ENCODE results near the gene ZNF500. TPM values are rescaled to one million over a fixed set of nuclear protein-coding genes. Genes with fewer than 3 reads are reported as not detected.

ZNF500 gene
- total RNA-seq, 3 donors from 2014 or later (not counting 1 experiment from before 2014, with no cell fraction given): 11.4 to 20.3 (median 13.0) TPM

GRCh38 chr16:4709481-4709880 lies 57.5 kb downstream of the ZNF500 start:
- peaks cover 22% of the 10 kb centered on the region for H3K36me3 ChIP-seq (ENCODE audit: control insufficient read depth, insufficient read depth, low read length)
- H3K4me3 ChIP-seq (ENCODE audit: low read length): no peak overlapping the region
- peaks cover 7% of the 10 kb centered on the region for H3K36me3 Mint-ChIP-seq
- no peaks in the 10 kb centered on the region for H3K4me1 ChIP-seq (ENCODE audit: control insufficient read depth, insufficient read depth, low read length)
- no peak overlapping the region for H3K27ac ChIP-seq (ENCODE audit: low read length)
- no peaks in the 10 kb centered on the region for H3K27me3 ChIP-seq (ENCODE audit: control insufficient read depth, insufficient read depth, low read length)
- intact Hi-C loops (cut with micrococcal nuclease): no loop called here
- TF ChIP-seq CTCF (IDR thresholded peaks at IDR 0.05): no peak
- no peak overlapping the region for H3K4me3 Mint-ChIP-seq
- H3K9me3 ChIP-seq (ENCODE audit: control insufficient read depth, insufficient read depth, low read length): no peaks in the 10 kb centered on the region
- H3K27me3 Mint-ChIP-seq (ENCODE audit: low read depth in 2 of 2): no peaks in the 10 kb centered on the region
- H3K4me1 Mint-ChIP-seq: no peaks in the 10 kb centered on the region
- H3K9me3 Mint-ChIP-seq: no peaks in the 10 kb centered on the region
- 95% methylated on average over 3 of the region's 4 CpGs for WGBS (ENCODE audit: insufficient coverage)
- DNase-seq (no peak), ATAC-seq (no peak)
- no peak overlapping the region for H3K27ac Mint-ChIP-seq

- peaks cover 13% of the 10 kb centered on the region for H3K36me3 ChIP-seq (ENCODE audit: control insufficient read depth, insufficient read depth, low read length)
- no peaks in the 10 kb centered on the region for H3K9me3 ChIP-seq (ENCODE audit: control insufficient read depth, insufficient read depth, low read length)
- Mint-ChIP-seq H3K27ac (no peak overlapping the region), H3K9me3 (no peaks in the 10 kb centered on the region), H3K4me1 (peaks cover 0 to 4% of the 10 kb centered on the region in 2 donors), H3K27me3 (ENCODE audit: low read depth in 2 of 2) (no peaks in the 10 kb centered on the region), H3K36me3 (peaks cover 7% of the 10 kb centered on the region), H3K4me3 (no peak overlapping the region)
- 90% methylated on average over 7 of the region's 7 CpGs for WGBS (ENCODE audit: insufficient coverage)
- ATAC-seq (no peak), DNase-seq (no peak)
- intact Hi-C loops (cut with micrococcal nuclease): no loop called here
- H3K27ac ChIP-seq (ENCODE audit: low read length): no peak overlapping the region
- H3K4me1 ChIP-seq (ENCODE audit: control insufficient read depth, insufficient read depth, low read length): peaks cover 4% of the 10 kb centered on the region
- H3K4me3 ChIP-seq (ENCODE audit: low read length): no peak overlapping the region
- TF ChIP-seq CTCF (IDR thresholded peaks at IDR 0.05): no peak
- H3K27me3 ChIP-seq (ENCODE audit: control insufficient read depth, insufficient read depth, low read length): no peaks in the 10 kb centered on the region
Measured at GRCh38 chr16:4706871-4707270, 60.1 kb downstream of the ZNF500 start.

- Mint-ChIP-seq H3K4me3 (no peak overlapping the region), H3K36me3 (peaks cover 7% of the 10 kb centered on the region), H3K4me1 (peaks cover 0 to 4% of the 10 kb centered on the region in 2 donors), H3K27ac (no peak overlapping the region), H3K27me3 (ENCODE audit: low read depth in 2 of 2) (no peaks in the 10 kb centered on the region), H3K9me3 (no peaks in the 10 kb centered on the region)
- ATAC-seq (no peak), DNase-seq (no peak)
- Histone ChIP-seq H3K27me3 (ENCODE audit: control insufficient read depth, insufficient read depth, low read length) (no peaks in the 10 kb centered on the region), H3K4me1 (ENCODE audit: control insufficient read depth, insufficient read depth, low read length) (peaks cover 14% of the 10 kb centered on the region), H3K4me3 (ENCODE audit: low read length) (no peak overlapping the region), H3K9me3 (ENCODE audit: control insufficient read depth, insufficient read depth, low read length) (no peaks in the 10 kb centered on the region), H3K36me3 (ENCODE audit: control insufficient read depth, insufficient read depth, low read length) (peaks cover 25% of the 10 kb centered on the region), H3K27ac (ENCODE audit: low read length) (no peak overlapping the region)
- no peak for TF ChIP-seq CTCF (IDR thresholded peaks at IDR 0.05)
- 98% methylated on average over 14 of the region's 14 CpGs for WGBS (ENCODE audit: insufficient coverage)
- intact Hi-C loops (cut with micrococcal nuclease): no loop called here
Measured at GRCh38 chr16:4704913-4705312, 62.0 kb downstream of the ZNF500 start.

GRCh38 chr16:4704491-4704890 lies 62.5 kb downstream of the ZNF500 start:
- H3K36me3 Mint-ChIP-seq: peaks cover 7% of the 10 kb centered on the region
- H3K27ac ChIP-seq (ENCODE audit: low read length): no peak overlapping the region
- WGBS (ENCODE audit: insufficient coverage): 91% methylated on average over 8 of the region's 8 CpGs

More at GRCh38 chr16:4704491-4704890, 62.5 kb downstream of the ZNF500 start:
- intact Hi-C loops (cut with micrococcal nuclease): no loop called here
- H3K36me3 ChIP-seq (ENCODE audit: control insufficient read depth, insufficient read depth, low read length): peaks cover 24% of the 10 kb centered on the region
- no peak overlapping the region for H3K27ac Mint-ChIP-seq
- H3K27me3 ChIP-seq (ENCODE audit: control insufficient read depth, insufficient read depth, low read length): no peaks in the 10 kb centered on the region
- H3K9me3 ChIP-seq (ENCODE audit: control insufficient read depth, insufficient read depth, low read length): no peaks in the 10 kb centered on the region
- ATAC-seq (no peak), DNase-seq (no peak)
- no peaks in the 10 kb centered on the region for H3K9me3 Mint-ChIP-seq
- no peak overlapping the region for H3K4me3 Mint-ChIP-seq
- no peaks in the 10 kb centered on the region for H3K27me3 Mint-ChIP-seq (ENCODE audit: low read depth in 2 of 2)
- peaks cover 14% of the 10 kb centered on the region for H3K4me1 ChIP-seq (ENCODE audit: control insufficient read depth, insufficient read depth, low read length)
- no peak overlapping the region for H3K4me3 ChIP-seq (ENCODE audit: low read length)
- peaks cover 0 to 4% of the 10 kb centered on the region in 2 donors for H3K4me1 Mint-ChIP-seq
- no peak for TF ChIP-seq CTCF (IDR thresholded peaks at IDR 0.05)

Measured in natural killer cell (primary cell).